HG03039 (cell line): ENCODE data around the gene RNASEL.
"Not testable (repeated sequence)": the region's sequence is repeated elsewhere in the genome, so short reads cannot be mapped to it uniquely, and the experiment has no call there.

Experiments used
- ATAC-seq: cut with Tn5 transposase; IDR thresholded peaks from one replicate; pipeline ENCODE4 v1.9.1; 2021; ENCODE audit warnings: mild to moderate bottlenecking, moderate library complexity; ENCODE audit not compliant: unreplicated experiment

RNASEL gene

GRCh38 chr1:182564406-182565004 lies 24.6 kb downstream of the RNASEL start:
- no peak for ATAC-seq

DNA sequence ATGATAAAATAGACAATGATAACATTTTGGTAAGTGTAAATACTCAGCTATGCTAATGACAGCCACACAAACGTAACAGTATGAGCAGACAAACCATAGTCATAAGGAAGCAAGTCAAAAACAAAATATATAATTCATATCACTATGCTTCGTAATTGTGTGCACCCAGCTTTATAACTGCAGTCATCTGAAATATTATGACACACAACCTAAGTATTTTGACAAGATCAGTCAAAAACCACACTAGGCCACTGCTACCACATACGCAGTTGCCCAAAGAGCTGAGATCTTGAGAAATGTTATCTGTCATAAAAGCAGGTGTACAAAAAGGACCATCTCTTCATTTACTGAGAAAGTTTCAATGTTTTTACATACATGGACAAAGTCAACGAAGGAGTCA lies 26.0 kb downstream of the RNASEL start:
- no peak for ATAC-seq

DNA sequence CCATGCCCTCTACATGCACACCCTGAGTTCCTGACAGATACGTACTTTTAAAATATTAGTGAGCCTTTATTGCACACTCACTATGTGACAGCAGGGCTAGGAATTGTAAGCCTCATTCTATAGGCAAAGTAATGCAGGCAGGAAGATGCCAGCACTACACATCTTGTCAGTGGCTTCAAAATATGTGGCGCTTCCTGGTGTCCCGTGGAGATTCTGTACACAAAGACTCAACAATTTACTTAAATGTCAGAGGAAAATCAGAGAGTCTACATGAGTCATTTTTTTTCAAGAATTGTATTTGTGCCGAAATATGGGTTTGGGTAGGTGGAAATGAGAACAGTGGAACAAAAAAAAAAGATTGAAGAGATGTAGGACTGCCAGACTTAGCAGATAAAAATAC lies 27.6 kb downstream of the RNASEL start:
- ATAC-seq, result no peak

- no peak for ATAC-seq
Measured at GRCh38 chr1:182560392-182560984, 28.6 kb downstream of the RNASEL start.

DNA sequence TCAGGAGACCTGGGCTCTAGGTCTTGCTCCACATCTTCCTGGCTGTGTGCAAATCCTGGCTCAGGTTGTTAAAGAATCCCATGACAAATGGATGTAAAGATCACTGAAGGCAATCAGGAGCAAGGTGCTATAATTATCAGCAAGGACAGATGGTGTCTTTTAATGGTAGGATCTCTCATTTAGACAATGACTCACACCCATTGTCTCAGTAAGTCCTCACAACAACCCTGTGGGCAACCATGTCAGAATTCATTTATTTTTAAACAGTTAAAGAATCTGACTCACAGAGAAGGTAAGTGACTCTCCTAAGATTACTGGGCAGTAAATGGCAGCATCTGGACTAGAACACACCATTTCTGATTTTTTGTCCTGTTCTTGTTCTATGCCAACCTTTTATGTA lies 32.8 kb downstream of the RNASEL start:
- no peak for ATAC-seq

DNA sequence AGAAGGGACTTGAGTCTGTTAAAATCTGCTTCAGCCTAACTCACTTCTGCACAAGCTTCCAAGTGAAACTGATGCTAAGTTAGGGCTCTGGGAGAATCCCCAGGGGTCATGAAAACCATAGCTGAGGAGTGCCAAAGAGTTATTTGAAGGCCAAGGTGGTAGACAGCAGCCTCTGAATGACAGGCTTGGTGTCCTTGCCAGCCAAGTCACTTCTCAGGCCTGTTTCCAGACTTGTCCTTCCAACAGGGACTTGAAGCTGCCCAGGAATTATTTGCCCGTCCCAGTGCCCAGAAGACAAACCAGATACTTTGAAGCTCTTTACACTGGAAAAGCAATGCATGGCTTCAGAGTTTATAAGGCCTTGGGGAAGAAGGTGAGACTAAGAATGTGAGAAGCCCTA lies 33.6 kb downstream of the RNASEL start:
- no peak for ATAC-seq

DNA sequence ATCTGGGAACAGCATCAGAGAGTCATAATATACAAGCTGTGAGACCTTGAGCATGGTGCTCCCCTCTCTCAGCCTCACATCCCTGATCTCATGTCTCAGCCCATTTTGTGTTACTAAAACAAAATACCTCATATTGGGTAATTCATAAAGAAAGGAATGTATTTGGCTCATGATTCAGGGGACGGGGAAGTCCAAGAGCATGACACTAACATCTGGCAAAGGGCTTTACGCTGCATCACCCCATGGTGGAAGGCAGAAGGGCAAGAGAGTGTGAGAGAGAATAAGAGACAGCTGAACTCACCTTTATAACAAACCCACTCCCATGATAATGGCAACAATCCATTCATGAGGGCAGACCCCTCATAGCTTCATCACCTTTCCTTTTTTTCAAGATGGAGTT lies 36.5 kb downstream of the RNASEL start:
- no peak for ATAC-seq

DNA sequence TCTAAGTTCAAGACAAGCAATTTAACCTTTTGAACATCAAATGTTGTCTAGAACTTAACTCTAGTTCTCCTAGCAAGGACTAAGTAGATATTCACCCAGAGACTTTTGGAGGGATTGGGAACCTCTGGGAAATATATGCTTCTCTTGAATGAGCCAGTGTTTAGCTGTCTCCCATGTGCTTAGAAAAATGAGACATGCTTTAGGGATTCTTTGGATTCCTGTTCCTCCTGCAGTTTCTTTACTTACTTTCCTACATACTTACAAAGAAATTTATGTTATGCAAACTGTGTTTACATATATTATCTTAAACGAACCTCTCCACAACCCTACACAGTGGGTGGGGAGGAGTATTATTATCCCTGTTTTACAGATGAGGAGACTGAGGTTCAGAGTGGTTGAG lies 39.2 kb downstream of the RNASEL start:
- no peak for ATAC-seq

DNA sequence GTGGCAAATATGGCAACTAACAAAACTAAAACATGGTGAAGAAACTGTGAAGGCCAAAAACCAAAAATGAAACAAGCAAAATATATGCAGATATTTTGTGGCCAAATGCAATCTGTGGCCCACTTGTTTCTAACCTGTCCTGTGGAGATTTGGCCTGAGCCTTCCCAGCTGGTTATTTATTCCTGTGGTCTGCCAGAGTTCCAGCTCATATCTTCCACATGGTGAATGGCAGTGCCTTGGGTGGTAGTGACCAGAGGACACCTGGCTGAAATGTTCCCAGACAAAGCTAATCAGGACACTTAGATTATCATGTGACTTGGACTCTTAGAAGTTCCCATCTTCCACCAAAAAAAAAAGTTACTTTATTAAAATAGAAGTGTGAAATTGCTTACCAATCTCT lies 39.7 kb downstream of the RNASEL start:
- ATAC-seq, result no peak

DNA sequence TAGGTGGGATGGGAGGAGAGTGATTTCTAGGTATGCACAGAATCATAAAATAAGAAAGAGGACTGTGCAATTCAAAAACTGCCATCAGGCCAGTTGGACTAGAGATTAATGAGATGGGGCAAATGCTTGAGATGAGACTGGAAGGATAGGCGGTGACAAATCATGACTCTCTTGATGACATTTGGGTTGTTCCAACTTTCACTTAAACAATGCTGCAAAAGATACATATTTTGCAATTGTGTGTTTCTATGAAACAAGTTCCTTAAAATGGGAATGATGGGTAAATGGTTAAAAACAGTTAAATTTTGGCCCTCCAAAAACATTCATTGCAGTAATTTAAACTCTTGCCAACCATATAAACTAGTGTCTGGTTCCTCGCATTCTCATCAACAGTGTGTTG lies 55.2 kb downstream of the RNASEL start:
- ATAC-seq, result no peak

GRCh38 chr1:182528206-182528605 lies 60.9 kb downstream of the RNASEL start:
- ATAC-seq, result not testable (repeated sequence)

GRCh38 chr1:182527680-182528079 lies 61.4 kb downstream of the RNASEL start:
- no peak for ATAC-seq

DNA sequence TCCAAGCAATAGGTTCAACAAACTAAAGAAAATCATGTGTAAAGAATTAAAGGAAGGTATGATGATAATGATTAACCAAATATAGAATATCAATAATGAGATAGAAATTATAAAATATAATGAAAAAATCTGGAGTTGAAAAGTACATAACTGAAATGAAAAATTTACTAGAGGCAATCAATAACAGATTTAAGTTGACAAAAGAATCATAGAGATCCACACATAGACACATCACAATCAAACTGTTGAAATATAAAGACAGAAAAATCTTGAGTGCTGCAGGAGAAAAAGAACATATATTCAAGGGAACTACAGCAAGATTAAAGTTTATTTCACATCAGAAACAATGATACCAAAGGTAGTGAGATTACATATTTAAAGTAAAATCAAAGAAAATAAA lies 63.7 kb downstream of the RNASEL start:
- no peak for ATAC-seq
